ENCODE data around the gene B3GNT5.

- TF ChIP-seq POLR2A (IDR thresholded peaks at IDR 0.05; ENCODE audit: extremely low read depth, insufficient read length) (no peak), MAX (IDR thresholded peaks at IDR 0.05; ENCODE audit: low read depth, low read length) (no peak), MYC (IDR thresholded peaks at IDR 0.05; ENCODE audit: low read depth, low read length) (no peak)
- TF ChIP-seq, protein P1, sequence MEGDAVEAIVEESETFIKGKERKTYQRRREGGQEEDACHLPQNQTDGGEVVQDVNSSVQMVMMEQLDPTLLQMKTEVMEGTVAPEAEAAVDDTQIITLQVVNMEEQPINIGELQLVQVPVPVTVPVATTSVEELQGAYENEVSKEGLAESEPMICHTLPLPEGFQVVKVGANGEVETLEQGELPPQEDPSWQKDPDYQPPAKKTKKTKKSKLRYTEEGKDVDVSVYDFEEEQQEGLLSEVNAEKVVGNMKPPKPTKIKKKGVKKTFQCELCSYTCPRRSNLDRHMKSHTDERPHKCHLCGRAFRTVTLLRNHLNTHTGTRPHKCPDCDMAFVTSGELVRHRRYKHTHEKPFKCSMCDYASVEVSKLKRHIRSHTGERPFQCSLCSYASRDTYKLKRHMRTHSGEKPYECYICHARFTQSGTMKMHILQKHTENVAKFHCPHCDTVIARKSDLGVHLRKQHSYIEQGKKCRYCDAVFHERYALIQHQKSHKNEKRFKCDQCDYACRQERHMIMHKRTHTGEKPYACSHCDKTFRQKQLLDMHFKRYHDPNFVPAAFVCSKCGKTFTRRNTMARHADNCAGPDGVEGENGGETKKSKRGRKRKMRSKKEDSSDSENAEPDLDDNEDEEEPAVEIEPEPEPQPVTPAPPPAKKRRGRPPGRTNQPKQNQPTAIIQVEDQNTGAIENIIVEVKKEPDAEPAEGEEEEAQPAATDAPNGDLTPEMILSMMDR (IDR thresholded peaks at IDR 0.05; ENCODE audit: low read depth, low read length) = no peak
These were observed 46.9 kb downstream of the B3GNT5 start for GRCh38 chr3:183299976-183300375.
